ENCODE data around the gene NEDD4L. TPM values are rescaled to one million over a fixed set of nuclear protein-coding genes. Genes with fewer than 3 reads are reported as not detected.

The NEDD4L gene
- polyA plus RNA-seq, 1 of the 3 experiments (the other 2 are of a cell fraction), result 13.2 TPM

DNA sequence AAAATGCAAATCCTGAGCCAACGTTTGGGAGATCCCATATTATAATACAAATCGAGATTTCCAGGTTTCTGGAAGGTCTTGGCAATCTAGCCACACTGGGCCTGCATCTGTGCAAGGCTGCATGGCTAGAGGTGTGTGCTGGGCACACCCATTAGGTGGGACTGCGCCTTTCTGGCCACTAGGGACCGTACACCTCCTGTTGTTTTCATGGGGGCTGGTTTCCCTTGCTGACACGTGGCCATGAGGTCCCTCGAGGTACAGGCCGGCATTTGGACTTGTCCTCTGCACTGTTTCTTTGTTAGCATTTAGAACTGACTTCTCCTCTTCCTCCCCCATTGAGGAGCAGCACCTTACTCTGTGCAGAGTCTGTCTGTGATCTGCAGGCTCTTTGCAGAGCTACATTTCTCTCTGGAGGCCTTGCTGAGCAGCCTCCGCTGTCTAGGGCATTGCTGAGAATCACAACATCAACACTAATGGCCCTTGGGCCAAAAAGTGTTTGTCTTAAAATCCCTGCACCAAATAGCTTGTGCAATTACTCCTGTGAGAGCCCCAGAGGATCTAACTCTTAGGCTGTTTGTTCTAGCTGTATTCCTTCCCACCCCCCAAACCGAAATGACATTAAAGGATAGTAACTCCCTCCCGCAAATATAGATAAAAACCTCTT is 131.2 kb downstream of the NEDD4L start:
- WGBS (ENCODE audit: low lambda C conversion rate), result 85% methylated on average over 9 of the region's 10 CpGs
- H3K9ac ChIP-seq, result no peak overlapping the region
- no peak overlapping the region for H3K4me2 ChIP-seq
- no peaks in the 10 kb centered on the region for H3K79me2 ChIP-seq (ENCODE audit: insufficient read depth)
- H2AFZ ChIP-seq (ENCODE audit: low read depth), result no peak overlapping the region
- no peaks in the 10 kb centered on the region for H3K9me2 ChIP-seq
- H3K9me3 ChIP-seq, result no peaks in the 10 kb centered on the region
- no peaks in the 10 kb centered on the region for H3K27me3 ChIP-seq (ENCODE audit: insufficient read depth)
- no peak overlapping the region for H3K27ac ChIP-seq (ENCODE audit: low read depth in 2 of 2, low read length in 1 of 2)
- H4K20me1 ChIP-seq (ENCODE audit: insufficient read depth), result no peaks in the 10 kb centered on the region
- H3K4me1 ChIP-seq (ENCODE audit: control insufficient read depth in 1 of 2, insufficient read depth in 2 of 2, low read depth in 1 of 2, low read length in 1 of 2), result peaks cover 22 to 40% of the 10 kb centered on the region in 2 experiments
- H3K4me3 ChIP-seq (ENCODE audit: low read depth in 2 of 2, low read length in 1 of 2), result no peak overlapping the region
- TF ChIP-seq SIN3A (IDR thresholded peaks at IDR 0.05; ENCODE audit: borderline replicate concordance, low read depth, low read length) (no peak), NFIC (IDR thresholded peaks at IDR 0.05; ENCODE audit: borderline replicate concordance) (no peak), GABPA (IDR thresholded peaks at IDR 0.05; ENCODE audit: low read depth) (no peak), ELF1 (IDR thresholded peaks at IDR 0.05) (no peak), FOSL2 (IDR thresholded peaks at IDR 0.05; ENCODE audit: borderline replicate concordance, low read depth) (no peak), NRF1 (IDR thresholded peaks at IDR 0.05; ENCODE audit: low read depth, low read length) (no peak)
- TF ChIP-seq, protein P1, sequence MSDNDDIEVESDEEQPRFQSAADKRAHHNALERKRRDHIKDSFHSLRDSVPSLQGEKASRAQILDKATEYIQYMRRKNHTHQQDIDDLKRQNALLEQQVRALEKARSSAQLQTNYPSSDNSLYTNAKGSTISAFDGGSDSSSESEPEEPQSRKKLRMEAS (IDR thresholded peaks at IDR 0.05; ENCODE audit: low read depth), result no peak
- TF ChIP-seq, protein P2, sequence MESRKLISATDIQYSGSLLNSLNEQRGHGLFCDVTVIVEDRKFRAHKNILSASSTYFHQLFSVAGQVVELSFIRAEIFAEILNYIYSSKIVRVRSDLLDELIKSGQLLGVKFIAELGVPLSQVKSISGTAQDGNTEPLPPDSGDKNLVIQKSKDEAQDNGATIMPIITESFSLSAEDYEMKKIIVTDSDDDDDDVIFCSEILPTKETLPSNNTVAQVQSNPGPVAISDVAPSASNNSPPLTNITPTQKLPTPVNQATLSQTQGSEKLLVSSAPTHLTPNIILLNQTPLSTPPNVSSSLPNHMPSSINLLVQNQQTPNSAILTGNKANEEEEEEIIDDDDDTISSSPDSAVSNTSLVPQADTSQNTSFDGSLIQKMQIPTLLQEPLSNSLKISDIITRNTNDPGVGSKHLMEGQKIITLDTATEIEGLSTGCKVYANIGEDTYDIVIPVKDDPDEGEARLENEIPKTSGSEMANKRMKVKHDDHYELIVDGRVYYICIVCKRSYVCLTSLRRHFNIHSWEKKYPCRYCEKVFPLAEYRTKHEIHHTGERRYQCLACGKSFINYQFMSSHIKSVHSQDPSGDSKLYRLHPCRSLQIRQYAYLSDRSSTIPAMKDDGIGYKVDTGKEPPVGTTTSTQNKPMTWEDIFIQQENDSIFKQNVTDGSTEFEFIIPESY (IDR thresholded peaks at IDR 0.05; ENCODE audit: borderline replicate concordance, low read depth), result no peak
- TF ChIP-seq, protein P3, sequence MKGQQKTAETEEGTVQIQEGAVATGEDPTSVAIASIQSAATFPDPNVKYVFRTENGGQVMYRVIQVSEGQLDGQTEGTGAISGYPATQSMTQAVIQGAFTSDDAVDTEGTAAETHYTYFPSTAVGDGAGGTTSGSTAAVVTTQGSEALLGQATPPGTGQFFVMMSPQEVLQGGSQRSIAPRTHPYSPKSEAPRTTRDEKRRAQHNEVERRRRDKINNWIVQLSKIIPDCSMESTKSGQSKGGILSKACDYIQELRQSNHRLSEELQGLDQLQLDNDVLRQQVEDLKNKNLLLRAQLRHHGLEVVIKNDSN (IDR thresholded peaks at IDR 0.05; ENCODE audit: borderline replicate concordance, low read depth), result no peak
- TF ChIP-seq, protein P4, sequence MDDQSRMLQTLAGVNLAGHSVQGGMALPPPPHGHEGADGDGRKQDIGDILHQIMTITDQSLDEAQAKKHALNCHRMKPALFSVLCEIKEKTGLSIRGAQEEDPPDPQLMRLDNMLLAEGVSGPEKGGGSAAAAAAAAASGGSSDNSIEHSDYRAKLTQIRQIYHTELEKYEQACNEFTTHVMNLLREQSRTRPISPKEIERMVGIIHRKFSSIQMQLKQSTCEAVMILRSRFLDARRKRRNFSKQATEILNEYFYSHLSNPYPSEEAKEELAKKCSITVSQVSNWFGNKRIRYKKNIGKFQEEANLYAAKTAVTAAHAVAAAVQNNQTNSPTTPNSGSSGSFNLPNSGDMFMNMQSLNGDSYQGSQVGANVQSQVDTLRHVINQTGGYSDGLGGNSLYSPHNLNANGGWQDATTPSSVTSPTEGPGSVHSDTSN (IDR thresholded peaks at IDR 0.05), result no peak
- CTCF ChIA-PET, result interaction anchor here (0.6 to 1.1 kb wide), 4 partner anchors 8 to 53 kb away, joined by 3 to 5 read pairs (median 3); no protein-coding TSS in a partner anchor
- no peak for DNase-seq
- H3F3A ChIP-seq (replicated peaks; ENCODE audit: insufficient read depth), result peaks cover 4% of the 10 kb centered on the region
- POLR2A ChIA-PET, result no interaction called here
- no peaks in the 10 kb centered on the region for H3K36me3 ChIP-seq (replicated peaks in 1 of 2; ENCODE audit: control insufficient read depth in 1 of 2, insufficient read depth in 2 of 2, low read length in 1 of 2)

DNA sequence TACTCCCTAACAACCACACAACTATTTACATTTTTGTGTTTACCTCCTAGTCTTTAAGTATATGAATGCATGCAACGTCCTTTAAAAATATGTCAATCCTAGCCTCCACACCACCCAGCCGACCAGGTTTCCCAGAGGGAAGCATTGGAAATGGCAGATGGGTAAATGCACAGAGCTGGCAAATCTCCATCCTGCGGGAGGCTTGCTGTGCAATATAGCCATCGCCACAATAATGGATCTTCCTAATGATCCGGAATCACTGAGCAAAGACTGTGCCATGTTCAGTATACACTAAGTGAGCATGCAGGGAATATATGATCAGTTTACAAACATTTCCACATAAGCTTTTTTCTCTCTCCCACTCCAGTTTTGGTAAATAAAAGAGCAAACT is 131.8 kb downstream of the NEDD4L start:
- WGBS (ENCODE audit: low lambda C conversion rate), result 91% methylated on average over 5 of the region's 5 CpGs
- Histone ChIP-seq H3K27ac (ENCODE audit: low read depth in 2 of 2, low read length in 1 of 2) (no peak overlapping the region), H3F3A (replicated peaks; ENCODE audit: insufficient read depth) (peaks cover 4% of the 10 kb centered on the region), H3K9ac (no peak overlapping the region), H3K4me1 (ENCODE audit: control insufficient read depth in 1 of 2, insufficient read depth in 2 of 2, low read depth in 1 of 2, low read length in 1 of 2) (peaks cover 22 to 42% of the 10 kb centered on the region in 2 experiments), H3K4me3 (ENCODE audit: low read depth in 2 of 2, low read length in 1 of 2) (no peak overlapping the region), H4K20me1 (ENCODE audit: insufficient read depth) (no peaks in the 10 kb centered on the region), H3K79me2 (ENCODE audit: insufficient read depth) (no peaks in the 10 kb centered on the region), H3K9me2 (no peaks in the 10 kb centered on the region), H3K4me2 (no peak overlapping the region), H3K27me3 (ENCODE audit: insufficient read depth) (no peaks in the 10 kb centered on the region), H3K9me3 (no peaks in the 10 kb centered on the region), H2AFZ (ENCODE audit: low read depth) (no peak overlapping the region), H3K36me3 (replicated peaks in 1 of 2; ENCODE audit: control insufficient read depth in 1 of 2, insufficient read depth in 2 of 2, low read length in 1 of 2) (no peaks in the 10 kb centered on the region)
- no peak for DNase-seq
- POLR2A ChIA-PET, result no interaction called here
- TF ChIP-seq TEAD4 (IDR thresholded peaks at IDR 0.05; ENCODE audit: borderline replicate concordance, insufficient read depth) (no peak), GABPA (IDR thresholded peaks at IDR 0.05; ENCODE audit: low read depth) (no peak), EP300 (IDR thresholded peaks at IDR 0.05; ENCODE audit: borderline replicate concordance in 1 of 2, low read depth in 1 of 2, low read length in 1 of 2) (no peak), RCOR1 (IDR thresholded peaks at IDR 0.05; ENCODE audit: low read length) (no peak), EZH2phosphoT487 (IDR thresholded peaks at IDR 0.05; ENCODE audit: borderline replicate concordance, low read depth) (no peak), MEF2A (IDR thresholded peaks at IDR 0.05; ENCODE audit: borderline replicate concordance, low read depth) (no peak), JUND (IDR thresholded peaks at IDR 0.05) (no peak)
- TF ChIP-seq, protein P3 (IDR thresholded peaks at IDR 0.05; ENCODE audit: borderline replicate concordance, low read depth), result no peak
- TF ChIP-seq, protein P5, sequence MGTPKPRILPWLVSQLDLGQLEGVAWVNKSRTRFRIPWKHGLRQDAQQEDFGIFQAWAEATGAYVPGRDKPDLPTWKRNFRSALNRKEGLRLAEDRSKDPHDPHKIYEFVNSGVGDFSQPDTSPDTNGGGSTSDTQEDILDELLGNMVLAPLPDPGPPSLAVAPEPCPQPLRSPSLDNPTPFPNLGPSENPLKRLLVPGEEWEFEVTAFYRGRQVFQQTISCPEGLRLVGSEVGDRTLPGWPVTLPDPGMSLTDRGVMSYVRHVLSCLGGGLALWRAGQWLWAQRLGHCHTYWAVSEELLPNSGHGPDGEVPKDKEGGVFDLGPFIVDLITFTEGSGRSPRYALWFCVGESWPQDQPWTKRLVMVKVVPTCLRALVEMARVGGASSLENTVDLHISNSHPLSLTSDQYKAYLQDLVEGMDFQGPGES (IDR thresholded peaks at IDR 0.05; ENCODE audit: low read depth, low read length), result no peak
- TF ChIP-seq, protein P6, sequence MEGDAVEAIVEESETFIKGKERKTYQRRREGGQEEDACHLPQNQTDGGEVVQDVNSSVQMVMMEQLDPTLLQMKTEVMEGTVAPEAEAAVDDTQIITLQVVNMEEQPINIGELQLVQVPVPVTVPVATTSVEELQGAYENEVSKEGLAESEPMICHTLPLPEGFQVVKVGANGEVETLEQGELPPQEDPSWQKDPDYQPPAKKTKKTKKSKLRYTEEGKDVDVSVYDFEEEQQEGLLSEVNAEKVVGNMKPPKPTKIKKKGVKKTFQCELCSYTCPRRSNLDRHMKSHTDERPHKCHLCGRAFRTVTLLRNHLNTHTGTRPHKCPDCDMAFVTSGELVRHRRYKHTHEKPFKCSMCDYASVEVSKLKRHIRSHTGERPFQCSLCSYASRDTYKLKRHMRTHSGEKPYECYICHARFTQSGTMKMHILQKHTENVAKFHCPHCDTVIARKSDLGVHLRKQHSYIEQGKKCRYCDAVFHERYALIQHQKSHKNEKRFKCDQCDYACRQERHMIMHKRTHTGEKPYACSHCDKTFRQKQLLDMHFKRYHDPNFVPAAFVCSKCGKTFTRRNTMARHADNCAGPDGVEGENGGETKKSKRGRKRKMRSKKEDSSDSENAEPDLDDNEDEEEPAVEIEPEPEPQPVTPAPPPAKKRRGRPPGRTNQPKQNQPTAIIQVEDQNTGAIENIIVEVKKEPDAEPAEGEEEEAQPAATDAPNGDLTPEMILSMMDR (IDR thresholded peaks at IDR 0.05), result no peak
- CTCF ChIA-PET, result interaction anchor here (0.6 to 1.1 kb wide), 4 partner anchors 8 to 54 kb away, joined by 3 to 5 read pairs (median 3); no protein-coding TSS in a partner anchor

All from SK-N-SH (cell line).